ENCODE data around the gene GMCL2. TPM values are rescaled to one million over a fixed set of nuclear protein-coding genes. Genes with fewer than 3 reads are reported as not detected.
"Not testable (repeated sequence)": the region's sequence is repeated elsewhere in the genome, so short reads cannot be mapped to it uniquely, and the experiment has no call there.

GMCL2 gene
- total RNA-seq, 1 donor from 2014 or later = not detected

- no peak for DNase-seq
Measured at GRCh38 chr5:178208540-178209227, 21.5 kb upstream of the GMCL2 start.

GRCh38 chr5:178207917-178208280, 20.7 kb upstream of the GMCL2 start:
- no peak for DNase-seq
- intact Hi-C loops (cut with micrococcal nuclease) = no loop called here
- ATAC-seq = no peak

More at GRCh38 chr5:178208540-178209227, 21.5 kb upstream of the GMCL2 start:
- no peak for ATAC-seq
- intact Hi-C loops (cut with micrococcal nuclease) = no loop called here

- ATAC-seq (peak; percentile 17), DNase-seq (no peak)
- intact Hi-C loops (cut with micrococcal nuclease) = no loop called here
Measured at GRCh38 chr5:178207183-178207916, 20.2 kb upstream of the GMCL2 start.

- intact Hi-C loops (cut with micrococcal nuclease) = no loop called here
- DNase-seq (no peak), ATAC-seq (no peak)
Measured at GRCh38 chr5:178206166-178207101, 19.3 kb upstream of the GMCL2 start.

- no peak for ATAC-seq
- intact Hi-C loops (cut with micrococcal nuclease) = no loop called here
- no peak for DNase-seq
Measured at GRCh38 chr5:178205749-178206047, 18.5 kb upstream of the GMCL2 start.

GRCh38 chr5:178204935-178205748, 18.0 kb upstream of the GMCL2 start:
- ATAC-seq (peak; percentile 63), DNase-seq (peak; percentile 88)
- intact Hi-C loops (cut with micrococcal nuclease) = no loop called here

- peak; percentile 95 for DNase-seq
- ATAC-seq = peak; percentile 93
- intact Hi-C loops (cut with micrococcal nuclease) = no loop called here
Measured at GRCh38 chr5:178204182-178204934, 17.2 kb upstream of the GMCL2 start, which contains the start of gene HNRNPAB. Gene HNRNPAB, plus strand, starts transcription at chr5:178204533. Its CDS starts 305 bp downstream, at chr5:178204838.

GRCh38 chr5:178203670-178204181, 16.6 kb upstream of the GMCL2 start:
- DNase-seq (no peak), ATAC-seq (peak; percentile 2)
- intact Hi-C loops (cut with micrococcal nuclease) = no loop called here

- ATAC-seq (no peak), DNase-seq (no peak)
- intact Hi-C loops (cut with micrococcal nuclease) = no loop called here
Measured at GRCh38 chr5:178202541-178202940, 15.4 kb upstream of the GMCL2 start.

- intact Hi-C loops (cut with micrococcal nuclease) = no loop called here
- ATAC-seq (no peak), DNase-seq (no peak)
Measured at GRCh38 chr5:178201927-178202235, 14.7 kb upstream of the GMCL2 start.

- intact Hi-C loops (cut with micrococcal nuclease) = no loop called here
- no peak for ATAC-seq
- DNase-seq = no peak
Measured at GRCh38 chr5:178201221-178201926, 14.2 kb upstream of the GMCL2 start.

GRCh38 chr5:178199581-178200434, 12.6 kb upstream of the GMCL2 start:
- intact Hi-C loops (cut with micrococcal nuclease) = no loop called here
- DNase-seq = no peak
- ATAC-seq = no peak

- ATAC-seq = no peak
- intact Hi-C loops (cut with micrococcal nuclease) = no loop called here
- DNase-seq = no peak
Measured at GRCh38 chr5:178198706-178199105, 11.5 kb upstream of the GMCL2 start.

- DNase-seq; intact Hi-C loops (cut with micrococcal nuclease); ATAC-seq: not testable (repeated sequence)
Measured at GRCh38 chr5:178198151-178198550, 11.0 kb upstream of the GMCL2 start.

- intact Hi-C loops (cut with micrococcal nuclease) = no loop called here
- DNase-seq (no peak), ATAC-seq (peak; percentile 52)
Measured at GRCh38 chr5:178196986-178197385, 9.8 kb upstream of the GMCL2 start.

GRCh38 chr5:178196281-178196812, 9.2 kb upstream of the GMCL2 start:
- no peak for DNase-seq
- no peak for ATAC-seq
- intact Hi-C loops (cut with micrococcal nuclease) = no loop called here

- intact Hi-C loops (cut with micrococcal nuclease) = no loop called here
Measured at GRCh38 chr5:178194026-178194425, 6.9 kb upstream of the GMCL2 start.

More at GRCh38 chr5:178194026-178194425, 6.9 kb upstream of the GMCL2 start:
- no peak for DNase-seq
- no peak for ATAC-seq
